ELR (cell line): ENCODE results near the gene MPDU1.
"Not testable (repeated sequence)": the region's sequence is repeated elsewhere in the genome, so short reads cannot be mapped to it uniquely, and the experiment has no call there.

ENCODE experiments used
- DNase-seq: peaks from one replicate; pipeline ENCODE4 v3.0.0-alpha.2; 2015; ENCODE audit warnings: low read depth

The MPDU1 gene

GRCh38 chr17:7614425-7615264, 31.0 kb downstream of the MPDU1 start, which contains the start of gene FXR2:
TSS of gene FXR2 (minus strand) at chr17:7614897. CDS start at chr17:7614532, 365 bp downstream.
- peak; percentile 100 for DNase-seq

GRCh38 chr17:7615265-7615747, 31.7 kb downstream of the MPDU1 start:
- DNase-seq, result no peak

GRCh38 chr17:7618608-7619007, 35.0 kb downstream of the MPDU1 start:
- no peak for DNase-seq

GRCh38 chr17:7620835-7621234, 37.2 kb downstream of the MPDU1 start:
- no peak for DNase-seq

GRCh38 chr17:7623661-7624060, 40.0 kb downstream of the MPDU1 start:
- no peak for DNase-seq

GRCh38 chr17:7625749-7626148, 42.1 kb downstream of the MPDU1 start:
- DNase-seq, result not testable (repeated sequence)

GRCh38 chr17:7626307-7626706, 42.7 kb downstream of the MPDU1 start:
- no peak for DNase-seq

- DNase-seq, result no peak
These were observed 43.3 kb downstream of the MPDU1 start for GRCh38 chr17:7626956-7627249.

GRCh38 chr17:7627250-7628121, 43.8 kb downstream of the MPDU1 start, which contains the start of gene SAT2:
TSS of gene SAT2 (minus strand) at chr17:7627821. CDS start at chr17:7627635, 186 bp downstream.
- peak; percentile 96 for DNase-seq

GRCh38 chr17:7629939-7630571, 46.4 kb downstream of the MPDU1 start, which contains the start of gene SHBG:
TSS of gene SHBG (plus strand) at chr17:7630135. CDS start at chr17:7630173, 38 bp downstream.
- DNase-seq, result no peak

- no peak for DNase-seq
These were observed 48.0 kb downstream of the MPDU1 start for GRCh38 chr17:7631398-7632380.

- peak; percentile 65 for DNase-seq
These were observed 48.8 kb downstream of the MPDU1 start for GRCh38 chr17:7632492-7632894.

GRCh38 chr17:7633093-7633492, 49.4 kb downstream of the MPDU1 start:
- DNase-seq, result no peak

- peak; percentile 56 for DNase-seq
These were observed 50.7 kb downstream of the MPDU1 start for GRCh38 chr17:7634384-7634783.

- no peak for DNase-seq
These were observed 52.5 kb downstream of the MPDU1 start for GRCh38 chr17:7636163-7636562.
